ENCODE measurements around the gene PAFAH1B1.
"Not testable (repeated sequence)": the region's sequence is repeated elsewhere in the genome, so short reads cannot be mapped to it uniquely, and the experiment has no call there.

Gene PAFAH1B1

GRCh38 chr17:2697611-2698162 is 104.2 kb downstream of the PAFAH1B1 start:
- no peak for TF ChIP-seq CTCF (IDR thresholded peaks at IDR 0.05; ENCODE audit: extremely low read depth, insufficient read depth, missing control alignments)
- in situ Hi-C loops (cut with MboI; ENCODE audit: low pct_unique_long_range_greater_than_20kb, low sequenced_read_pairs, unreplicated experiment): no loop called here
- DNase-seq (ENCODE audit: low spot score): peak; percentile 37

DNA sequence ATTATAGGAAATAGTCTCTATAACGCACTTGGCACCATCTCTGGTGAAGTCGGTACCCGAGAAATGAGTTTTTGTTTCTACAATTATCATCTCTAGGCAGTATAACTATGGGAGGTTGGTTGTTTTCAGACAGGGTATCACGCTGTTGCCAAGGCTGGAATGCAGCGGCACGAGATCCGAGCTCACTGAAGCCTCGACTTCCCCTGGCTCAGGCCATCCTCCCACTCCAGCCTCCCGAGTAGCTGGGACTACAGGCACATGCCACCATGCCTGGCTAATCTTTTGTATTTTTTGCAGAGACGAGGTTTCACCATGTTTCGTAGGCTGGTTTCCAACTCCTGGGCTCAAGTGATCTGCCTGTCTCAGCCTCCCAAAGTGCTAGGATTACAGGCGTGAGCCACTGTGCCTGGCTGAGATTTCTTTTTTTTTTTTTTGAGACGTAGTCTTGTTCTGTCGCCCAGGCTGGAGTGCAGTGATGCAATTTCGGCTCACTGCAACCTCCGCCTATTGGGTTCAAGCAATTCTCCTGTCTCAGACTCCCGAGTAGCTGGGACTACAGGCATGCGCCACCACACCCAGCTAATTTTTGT is 105.9 kb downstream of the PAFAH1B1 start:
- DNase-seq (ENCODE audit: low spot score); in situ Hi-C loops (cut with MboI; ENCODE audit: low pct_unique_long_range_greater_than_20kb, low sequenced_read_pairs, unreplicated experiment): not testable (repeated sequence)

DNA sequence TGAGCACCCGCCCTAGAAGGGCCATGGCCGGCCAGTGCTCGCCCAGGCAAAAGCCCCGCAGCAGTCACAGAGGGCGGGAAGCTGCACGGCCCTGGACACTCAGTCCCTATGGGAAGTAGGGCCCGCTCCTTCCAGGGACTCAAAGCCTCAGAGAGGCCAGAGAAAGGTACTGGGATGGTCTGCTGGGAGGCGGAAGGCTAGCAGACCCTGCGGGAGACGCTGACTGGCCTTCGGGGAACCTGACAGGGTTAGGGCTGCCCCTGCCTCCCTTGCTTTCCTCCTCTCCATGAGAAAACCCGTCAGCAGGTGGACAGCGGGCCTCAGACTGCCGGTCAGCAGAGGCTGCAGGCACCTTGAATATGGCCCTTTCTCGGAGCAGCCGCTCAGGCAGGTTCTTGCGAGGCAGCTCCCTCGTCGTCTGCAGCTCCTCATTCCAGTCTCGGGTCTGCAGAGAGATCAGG is 106.6 kb downstream of the PAFAH1B1 start:
- TF ChIP-seq CTCF (IDR thresholded peaks at IDR 0.05; ENCODE audit: extremely low read depth, insufficient read depth, missing control alignments): no peak
- in situ Hi-C loops (cut with MboI; ENCODE audit: low pct_unique_long_range_greater_than_20kb, low sequenced_read_pairs, unreplicated experiment): no loop called here
- DNase-seq (ENCODE audit: low spot score): peak; percentile 23

GRCh38 chr17:2700491-2701141 is 107.2 kb downstream of the PAFAH1B1 start:
- peak; percentile 30 for DNase-seq (ENCODE audit: low spot score)
- in situ Hi-C loops (cut with MboI; ENCODE audit: low pct_unique_long_range_greater_than_20kb, low sequenced_read_pairs, unreplicated experiment): no loop called here
- TF ChIP-seq CTCF (IDR thresholded peaks at IDR 0.05; ENCODE audit: extremely low read depth, insufficient read depth, missing control alignments): no peak

DNA sequence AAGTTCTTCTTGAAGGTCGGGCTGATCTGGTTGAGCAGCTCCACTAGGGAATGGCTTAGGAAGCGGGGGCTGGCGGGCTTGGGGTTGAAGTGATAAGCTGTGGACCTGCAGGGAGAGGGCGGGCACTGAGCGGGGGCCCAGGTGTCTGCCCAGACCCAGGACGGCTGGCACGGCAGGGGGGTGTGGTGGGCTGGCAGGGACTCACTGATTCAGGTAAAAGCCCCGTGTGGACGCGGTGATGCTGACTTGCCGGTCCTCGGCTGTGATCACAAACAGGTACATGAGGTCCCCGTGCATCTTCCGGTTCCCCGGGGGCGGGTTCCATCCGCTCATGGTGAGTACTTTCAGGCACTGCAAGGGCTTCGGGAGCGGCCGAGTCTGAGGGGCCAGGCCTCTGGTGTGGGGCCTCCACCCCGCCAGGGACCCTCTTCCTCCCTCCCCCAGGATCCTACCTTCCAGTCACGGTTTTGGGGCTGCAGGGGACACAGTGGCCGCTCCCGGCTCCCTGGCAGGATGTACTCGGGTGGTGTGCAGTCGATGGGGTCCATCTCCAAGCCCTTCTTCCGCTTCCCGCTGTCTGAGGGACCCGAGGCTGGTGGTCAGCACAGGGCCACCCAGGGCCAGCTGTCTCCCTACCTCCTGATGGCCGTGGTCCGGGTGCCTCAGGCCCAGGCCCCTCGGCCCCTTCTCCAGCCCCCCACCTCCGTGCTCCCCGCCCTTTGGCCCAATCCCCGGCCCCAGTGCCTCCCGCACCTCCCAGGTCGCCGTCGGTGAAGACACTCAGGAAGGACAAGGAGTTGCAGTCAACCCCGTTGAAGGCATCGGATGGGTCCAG is 107.9 kb downstream of the PAFAH1B1 start:
- peak; percentile 21 for DNase-seq (ENCODE audit: low spot score)
- in situ Hi-C loops (cut with MboI; ENCODE audit: low pct_unique_long_range_greater_than_20kb, low sequenced_read_pairs, unreplicated experiment): no loop called here
- TF ChIP-seq CTCF (IDR thresholded peaks at IDR 0.05; ENCODE audit: extremely low read depth, insufficient read depth, missing control alignments): no peak

DNA sequence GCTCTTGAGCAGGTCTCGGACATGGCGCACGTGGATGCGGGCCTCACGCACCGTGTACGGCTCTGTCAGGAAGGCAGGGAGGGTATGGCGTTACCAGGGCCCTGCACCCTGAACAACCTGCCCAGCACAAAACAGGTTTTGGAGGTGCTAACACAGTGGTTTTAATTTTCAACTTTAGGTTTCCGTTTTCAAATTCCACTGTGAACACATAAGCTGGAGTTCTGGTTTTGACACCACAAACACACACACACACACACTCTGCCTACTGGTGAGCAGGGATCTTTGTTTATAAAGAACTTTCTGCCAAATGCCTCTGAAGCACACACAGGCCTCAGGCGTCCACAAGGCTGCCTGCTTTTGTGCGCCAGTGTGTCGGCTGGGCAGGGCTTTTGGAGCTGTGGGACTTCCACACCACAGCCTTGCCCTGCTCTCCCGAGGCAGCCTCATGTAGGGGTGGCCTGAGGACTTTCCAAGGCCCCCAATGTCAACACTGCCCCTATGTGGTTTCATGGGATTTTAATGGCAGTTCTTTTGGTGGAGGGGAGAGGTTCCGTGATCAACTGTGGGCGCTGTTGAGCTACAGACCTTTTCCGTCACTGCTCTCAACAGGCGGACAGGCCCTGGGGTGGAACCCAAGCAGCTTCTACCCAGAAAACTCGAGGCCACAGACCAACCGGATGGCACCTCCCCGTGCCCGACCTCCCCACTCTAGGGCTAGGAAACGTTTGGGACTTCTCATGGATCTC is 108.7 kb downstream of the PAFAH1B1 start:
- no peak for TF ChIP-seq CTCF (IDR thresholded peaks at IDR 0.05; ENCODE audit: extremely low read depth, insufficient read depth, missing control alignments)
- in situ Hi-C loops (cut with MboI; ENCODE audit: low pct_unique_long_range_greater_than_20kb, low sequenced_read_pairs, unreplicated experiment): no loop called here
- DNase-seq (ENCODE audit: low spot score): peak; percentile 22

All from GM13977 (cell line).